Panc1 (cell line): ENCODE results near the gene ERN1.

Experiments used
- POLR2AphosphoS5 ChIP-seq: IDR thresholded peaks from 2 replicates; pipeline ENCODE4 v1.6.1; 2012; ENCODE audit warnings: mild to moderate bottlenecking, low read depth, low read length, moderate library complexity
- TF ChIP-seq, protein P1 (sequence below): fragments of 450-650 bp; IDR thresholded peaks from 2 replicates; pipeline ENCODE4 v1.5.1; 2017; ENCODE audit warnings: mild to moderate bottlenecking

DNA sequence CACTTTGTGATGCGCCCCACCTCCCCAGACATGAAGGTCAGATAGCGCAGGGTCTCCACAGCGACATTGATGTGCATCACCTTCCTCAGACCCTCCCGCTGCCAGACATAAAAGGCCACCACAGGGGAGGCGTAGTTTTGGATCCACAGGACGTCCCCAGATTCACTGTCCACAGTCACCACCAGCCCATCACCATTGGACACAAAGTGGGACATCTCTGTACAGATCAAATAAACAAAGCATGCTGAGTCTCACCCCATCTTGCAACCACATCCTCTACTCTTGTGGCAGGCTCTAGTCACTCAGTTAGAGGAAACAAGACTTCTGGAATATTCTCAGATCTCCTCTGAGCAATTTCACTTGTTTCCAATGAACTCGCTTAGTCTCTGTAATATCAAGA is 63.2 kb downstream of the ERN1 start:
- TF ChIP-seq, protein P1, sequence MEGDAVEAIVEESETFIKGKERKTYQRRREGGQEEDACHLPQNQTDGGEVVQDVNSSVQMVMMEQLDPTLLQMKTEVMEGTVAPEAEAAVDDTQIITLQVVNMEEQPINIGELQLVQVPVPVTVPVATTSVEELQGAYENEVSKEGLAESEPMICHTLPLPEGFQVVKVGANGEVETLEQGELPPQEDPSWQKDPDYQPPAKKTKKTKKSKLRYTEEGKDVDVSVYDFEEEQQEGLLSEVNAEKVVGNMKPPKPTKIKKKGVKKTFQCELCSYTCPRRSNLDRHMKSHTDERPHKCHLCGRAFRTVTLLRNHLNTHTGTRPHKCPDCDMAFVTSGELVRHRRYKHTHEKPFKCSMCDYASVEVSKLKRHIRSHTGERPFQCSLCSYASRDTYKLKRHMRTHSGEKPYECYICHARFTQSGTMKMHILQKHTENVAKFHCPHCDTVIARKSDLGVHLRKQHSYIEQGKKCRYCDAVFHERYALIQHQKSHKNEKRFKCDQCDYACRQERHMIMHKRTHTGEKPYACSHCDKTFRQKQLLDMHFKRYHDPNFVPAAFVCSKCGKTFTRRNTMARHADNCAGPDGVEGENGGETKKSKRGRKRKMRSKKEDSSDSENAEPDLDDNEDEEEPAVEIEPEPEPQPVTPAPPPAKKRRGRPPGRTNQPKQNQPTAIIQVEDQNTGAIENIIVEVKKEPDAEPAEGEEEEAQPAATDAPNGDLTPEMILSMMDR = no peak
- TF ChIP-seq POLR2AphosphoS5 = no peak
